K562 (cell line): Measurements from ENCODE around the gene GNPTAB. TPM values are rescaled to one million over a fixed set of nuclear protein-coding genes. Genes with fewer than 3 reads are reported as not detected.

Experiments used
- CREM ChIP-seq: IDR thresholded peaks from 2 replicates; pipeline ENCODE4 v1.6.1; 2014; ENCODE audit warnings: antibody characterized with exemption, low read depth
- ELF2 ChIP-seq: fragments of 250-450 bp; sonication (Bioruptor Pico); IDR thresholded peaks from 2 replicates; pipeline ENCODE4 v1.5.0; 2021; ENCODE audit warnings: mild to moderate bottlenecking
- FIP1L1 ChIP-seq: fragments of 200-400 bp; formaldehyde crosslinking; IDR thresholded peaks from 2 replicates; pipeline ENCODE4 v1.6.1; 2018; ENCODE audit warnings: mild to moderate bottlenecking, low read depth, low read length; ENCODE audit not compliant: poor library complexity, severe bottlenecking
- RBM22 ChIP-seq: fragments of 200-400 bp; formaldehyde crosslinking; IDR thresholded peaks from 2 replicates; pipeline ENCODE4 v1.6.1; 2018; ENCODE audit warnings: low read length, low read depth; ENCODE audit not compliant: poor library complexity, severe bottlenecking
- RCOR1 ChIP-seq, 2 experiments: IDR thresholded peaks; 2 replicates each; pipeline ENCODE4 v1.6.1; 2012; ENCODE audit warnings: low read depth in 2 of 2, low read length in 2 of 2, borderline replicate concordance in 1 of 2, improper control_type of control experiment in 1 of 2
- SAFB2 ChIP-seq: fragments of 200-400 bp; formaldehyde crosslinking; IDR thresholded peaks from 2 replicates; pipeline ENCODE4 v1.6.1; 2018; ENCODE audit warnings: borderline replicate concordance, low read length, low read depth, moderate library complexity; ENCODE audit not compliant: severe bottlenecking
- SIN3B ChIP-seq: fragments of 450-650 bp; IDR thresholded peaks from 2 replicates; pipeline ENCODE4 v1.6.1; 2017; ENCODE audit warnings: low read depth, mild to moderate bottlenecking, moderate library complexity
- SMARCA5 ChIP-seq: fragments of 450-650 bp; IDR thresholded peaks from 2 replicates; pipeline ENCODE4 v1.6.1; 2016
- ZBTB1 ChIP-seq: sonication (generic); formaldehyde crosslinking; IDR thresholded peaks from 2 replicates; pipeline ENCODE4 v1.8.1; 2023; ENCODE audit warnings: missing genetic modification reagents, low read depth, mild to moderate bottlenecking, borderline replicate concordance
- ZNF134 ChIP-seq: fragments of 250-450 bp; sonication (Bioruptor Pico); conservative IDR thresholded peaks from 2 replicates; pipeline ENCODE4 v1.4.0; 2020
- ZNF644 ChIP-seq: fragments of 200-800 bp; sonication (Bioruptor generic); IDR thresholded peaks from 2 replicates; pipeline ENCODE4 v1.6.1; 2016; ENCODE audit warnings: low read depth, missing genetic modification characterization, missing compliant biosample characterization
- polyA plus RNA-seq, 8 experiments: library from polyadenylated mRNA; depleted of rRNA in 4 of 8; stranded (reverse) in 5 of 8; unstranded in 3 of 8; fragments of >200 nt; fragmentation: Nextera tagmentation in 2 of 8; fragmentation: Illumina TruSeq in 1 of 8; extraction: Ambion mirVana in 2 of 8; extraction: Trizol in 1 of 8; gene quantifications; 2 replicates each; pipeline versions ENCODE4 v1.2.1 to v1.2.3, GENCODE V29; 2011 to 2014; ENCODE audit warnings: inconsistent platforms in 1 of 8, missing spikeins in 1 of 8
- total RNA-seq, 7 experiments: library from RNA; depleted of rRNA in 6 of 7; stranded (reverse); fragments of >200 nt in 6 of 7; fragmentation: Illumina TruSeq in 2 of 7; extraction: Trizol in 2 of 7; gene quantifications; 2 replicates each; pipeline versions ENCODE4 v1.2.1 to v1.2.3, GENCODE V29; 2011 to 2021; ENCODE audit warnings: low replicate concordance in 1 of 7
- TF ChIP-seq, protein P1 (sequence below), 3 experiments: fragments of 200-800 bp in 1 of 3; fragments of 250-450 bp in 1 of 3; fragments of 450-650 bp in 1 of 3; sonication (Bioruptor Pico) in 1 of 3; sonication (Bioruptor generic) in 1 of 3; formaldehyde crosslinking in 1 of 3; IDR thresholded peaks; 2 replicates each; pipeline versions ENCODE4 v1.6.1 to v1.8.0; 2016 to 2022; ENCODE audit warnings: mild to moderate bottlenecking in 2 of 3, missing genetic modification characterization in 2 of 3, missing compliant biosample characterization in 1 of 3, moderate library complexity in 1 of 3
- TF ChIP-seq, protein P2 (sequence below): sonication (generic); formaldehyde crosslinking; IDR thresholded peaks from 2 replicates; pipeline ENCODE4 v1.8.0; 2022; ENCODE audit warnings: mild to moderate bottlenecking, missing genetic modification reagents
- TF ChIP-seq, protein P3 (sequence below): fragments of 450-650 bp; formaldehyde crosslinking; IDR thresholded peaks from 2 replicates; pipeline ENCODE4 v1.4.0; 2020; ENCODE audit warnings: mild to moderate bottlenecking, moderate library complexity
- TF ChIP-seq, protein P4 (sequence below): fragments of 450-650 bp; IDR thresholded peaks from 2 replicates; pipeline ENCODE4 v1.6.1; 2018; ENCODE audit warnings: mild to moderate bottlenecking, low read depth; ENCODE audit not compliant: partially characterized antibody

GNPTAB gene
- total and polyA plus RNA-seq, 9 of the 15 experiments (the other 6 are each of a cell fraction or from before 2014, with no cell fraction given): 5.9 to 23.2 (median 19.3) TPM

DNA sequence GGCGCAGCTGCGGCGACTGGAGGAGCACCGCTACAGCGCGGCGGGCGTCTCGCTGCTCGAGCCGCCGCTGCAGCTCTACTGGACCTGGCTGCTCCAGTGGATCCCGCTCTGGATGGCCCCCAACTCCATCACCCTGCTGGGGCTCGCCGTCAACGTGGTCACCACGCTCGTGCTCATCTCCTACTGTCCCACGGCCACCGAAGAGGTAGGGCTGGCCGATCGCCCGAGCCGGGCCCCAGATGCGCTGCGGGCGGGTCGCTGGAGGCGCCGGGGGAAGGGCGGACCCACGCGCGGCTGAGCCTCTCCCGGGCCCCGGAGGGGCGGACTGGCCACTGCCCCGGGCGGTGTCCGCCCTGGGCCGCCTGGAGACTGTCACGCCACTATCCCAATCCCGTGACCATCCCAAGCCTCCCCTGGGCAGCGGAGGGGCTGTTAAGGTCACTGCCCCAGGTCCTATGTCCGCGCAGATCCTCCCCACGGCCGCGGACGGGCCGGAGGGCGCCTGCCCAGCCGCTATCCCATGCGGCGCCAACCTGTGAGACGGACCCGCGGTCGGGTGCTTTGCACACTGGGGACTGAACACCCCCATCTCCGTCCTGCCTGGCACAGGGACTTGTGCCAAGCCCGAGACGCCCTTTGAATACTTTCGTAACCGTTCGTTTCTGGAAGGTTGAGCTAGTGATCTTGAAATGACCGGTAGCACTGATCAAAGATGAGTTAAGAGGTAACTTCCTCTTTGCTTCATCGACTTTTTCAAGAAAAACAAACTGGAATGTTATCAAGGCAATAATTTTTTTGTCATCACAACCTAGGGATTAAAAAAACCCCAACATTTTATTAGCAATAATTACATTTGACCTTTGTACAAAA is 132.6 kb downstream of the GNPTAB start (continued):
- TF ChIP-seq, protein P1, sequence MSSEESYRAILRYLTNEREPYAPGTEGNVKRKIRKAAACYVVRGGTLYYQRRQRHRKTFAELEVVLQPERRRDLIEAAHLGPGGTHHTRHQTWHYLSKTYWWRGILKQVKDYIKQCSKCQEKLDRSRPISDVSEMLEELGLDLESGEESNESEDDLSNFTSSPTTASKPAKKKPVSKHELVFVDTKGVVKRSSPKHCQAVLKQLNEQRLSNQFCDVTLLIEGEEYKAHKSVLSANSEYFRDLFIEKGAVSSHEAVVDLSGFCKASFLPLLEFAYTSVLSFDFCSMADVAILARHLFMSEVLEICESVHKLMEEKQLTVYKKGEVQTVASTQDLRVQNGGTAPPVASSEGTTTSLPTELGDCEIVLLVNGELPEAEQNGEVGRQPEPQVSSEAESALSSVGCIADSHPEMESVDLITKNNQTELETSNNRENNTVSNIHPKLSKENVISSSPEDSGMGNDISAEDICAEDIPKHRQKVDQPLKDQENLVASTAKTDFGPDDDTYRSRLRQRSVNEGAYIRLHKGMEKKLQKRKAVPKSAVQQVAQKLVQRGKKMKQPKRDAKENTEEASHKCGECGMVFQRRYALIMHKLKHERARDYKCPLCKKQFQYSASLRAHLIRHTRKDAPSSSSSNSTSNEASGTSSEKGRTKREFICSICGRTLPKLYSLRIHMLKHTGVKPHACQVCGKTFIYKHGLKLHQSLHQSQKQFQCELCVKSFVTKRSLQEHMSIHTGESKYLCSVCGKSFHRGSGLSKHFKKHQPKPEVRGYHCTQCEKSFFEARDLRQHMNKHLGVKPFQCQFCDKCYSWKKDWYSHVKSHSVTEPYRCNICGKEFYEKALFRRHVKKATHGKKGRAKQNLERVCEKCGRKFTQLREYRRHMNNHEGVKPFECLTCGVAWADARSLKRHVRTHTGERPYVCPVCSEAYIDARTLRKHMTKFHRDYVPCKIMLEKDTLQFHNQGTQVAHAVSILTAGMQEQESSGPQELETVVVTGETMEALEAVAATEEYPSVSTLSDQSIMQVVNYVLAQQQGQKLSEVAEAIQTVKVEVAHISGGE (CRISPR knock-in tag; IDR thresholded peaks at IDR 0.05): no peak
- TF ChIP-seq, protein P2, sequence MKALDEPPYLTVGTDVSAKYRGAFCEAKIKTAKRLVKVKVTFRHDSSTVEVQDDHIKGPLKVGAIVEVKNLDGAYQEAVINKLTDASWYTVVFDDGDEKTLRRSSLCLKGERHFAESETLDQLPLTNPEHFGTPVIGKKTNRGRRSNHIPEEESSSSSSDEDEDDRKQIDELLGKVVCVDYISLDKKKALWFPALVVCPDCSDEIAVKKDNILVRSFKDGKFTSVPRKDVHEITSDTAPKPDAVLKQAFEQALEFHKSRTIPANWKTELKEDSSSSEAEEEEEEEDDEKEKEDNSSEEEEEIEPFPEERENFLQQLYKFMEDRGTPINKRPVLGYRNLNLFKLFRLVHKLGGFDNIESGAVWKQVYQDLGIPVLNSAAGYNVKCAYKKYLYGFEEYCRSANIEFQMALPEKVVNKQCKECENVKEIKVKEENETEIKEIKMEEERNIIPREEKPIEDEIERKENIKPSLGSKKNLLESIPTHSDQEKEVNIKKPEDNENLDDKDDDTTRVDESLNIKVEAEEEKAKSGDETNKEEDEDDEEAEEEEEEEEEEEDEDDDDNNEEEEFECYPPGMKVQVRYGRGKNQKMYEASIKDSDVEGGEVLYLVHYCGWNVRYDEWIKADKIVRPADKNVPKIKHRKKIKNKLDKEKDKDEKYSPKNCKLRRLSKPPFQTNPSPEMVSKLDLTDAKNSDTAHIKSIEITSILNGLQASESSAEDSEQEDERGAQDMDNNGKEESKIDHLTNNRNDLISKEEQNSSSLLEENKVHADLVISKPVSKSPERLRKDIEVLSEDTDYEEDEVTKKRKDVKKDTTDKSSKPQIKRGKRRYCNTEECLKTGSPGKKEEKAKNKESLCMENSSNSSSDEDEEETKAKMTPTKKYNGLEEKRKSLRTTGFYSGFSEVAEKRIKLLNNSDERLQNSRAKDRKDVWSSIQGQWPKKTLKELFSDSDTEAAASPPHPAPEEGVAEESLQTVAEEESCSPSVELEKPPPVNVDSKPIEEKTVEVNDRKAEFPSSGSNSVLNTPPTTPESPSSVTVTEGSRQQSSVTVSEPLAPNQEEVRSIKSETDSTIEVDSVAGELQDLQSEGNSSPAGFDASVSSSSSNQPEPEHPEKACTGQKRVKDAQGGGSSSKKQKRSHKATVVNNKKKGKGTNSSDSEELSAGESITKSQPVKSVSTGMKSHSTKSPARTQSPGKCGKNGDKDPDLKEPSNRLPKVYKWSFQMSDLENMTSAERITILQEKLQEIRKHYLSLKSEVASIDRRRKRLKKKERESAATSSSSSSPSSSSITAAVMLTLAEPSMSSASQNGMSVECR (CRISPR knock-in tag): peak; percentile 15; the same call in 1 of the 2 replicates
- TF ChIP-seq ZNF644 (tag) (no peak), CREM (peak; percentile 22; the same call in 1 of the 2 replicates), ELF2 (CRISPR knock-in tag) (no peak), SIN3B (no peak), RBM22 (peak; percentile 56), SAFB2 (no peak), ZBTB1 (CRISPR knock-in tag) (no peak), RCOR1 (IDR thresholded peaks at IDR 0.05; ENCODE audit: borderline replicate concordance in 1 of 2, low read depth in 2 of 2, low read length in 2 of 2) (no peak), ZNF134 (no peak), FIP1L1 (no peak), SMARCA5 (no peak)
- TF ChIP-seq, protein P3, sequence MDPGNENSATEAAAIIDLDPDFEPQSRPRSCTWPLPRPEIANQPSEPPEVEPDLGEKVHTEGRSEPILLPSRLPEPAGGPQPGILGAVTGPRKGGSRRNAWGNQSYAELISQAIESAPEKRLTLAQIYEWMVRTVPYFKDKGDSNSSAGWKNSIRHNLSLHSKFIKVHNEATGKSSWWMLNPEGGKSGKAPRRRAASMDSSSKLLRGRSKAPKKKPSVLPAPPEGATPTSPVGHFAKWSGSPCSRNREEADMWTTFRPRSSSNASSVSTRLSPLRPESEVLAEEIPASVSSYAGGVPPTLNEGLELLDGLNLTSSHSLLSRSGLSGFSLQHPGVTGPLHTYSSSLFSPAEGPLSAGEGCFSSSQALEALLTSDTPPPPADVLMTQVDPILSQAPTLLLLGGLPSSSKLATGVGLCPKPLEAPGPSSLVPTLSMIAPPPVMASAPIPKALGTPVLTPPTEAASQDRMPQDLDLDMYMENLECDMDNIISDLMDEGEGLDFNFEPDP (CRISPR knock-in tag): no peak
- TF ChIP-seq, protein P4, sequence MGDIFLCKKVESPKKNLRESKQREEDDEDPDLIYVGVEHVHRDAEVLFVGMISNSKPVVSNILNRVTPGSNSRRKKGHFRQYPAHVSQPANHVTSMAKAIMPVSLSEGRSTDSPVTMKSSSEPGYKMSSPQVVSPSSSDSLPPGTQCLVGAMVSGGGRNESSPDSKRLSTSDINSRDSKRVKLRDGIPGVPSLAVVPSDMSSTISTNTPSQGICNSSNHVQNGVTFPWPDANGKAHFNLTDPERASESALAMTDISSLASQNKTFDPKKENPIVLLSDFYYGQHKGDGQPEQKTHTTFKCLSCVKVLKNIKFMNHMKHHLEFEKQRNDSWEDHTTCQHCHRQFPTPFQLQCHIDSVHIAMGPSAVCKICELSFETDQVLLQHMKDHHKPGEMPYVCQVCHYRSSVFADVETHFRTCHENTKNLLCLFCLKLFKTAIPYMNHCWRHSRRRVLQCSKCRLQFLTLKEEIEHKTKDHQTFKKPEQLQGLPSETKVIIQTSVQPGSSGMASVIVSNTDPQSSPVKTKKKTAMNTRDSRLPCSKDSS: no peak
